Stimulated activated CD4-positive, alpha-beta T cell treated with anti-CD3 and anti-CD28 coated beads, TNF-alpha, amount 100 ng/mL, for 1 hour (primary cell): Measurements from ENCODE around the gene GJA9.

Experiments used
- DNase-seq, 3 donors: peaks; one replicate each; pipeline ENCODE4 v3.0.0-alpha.2; 2020; ENCODE audit warnings: low read depth in 3 of 3, low spot score in 1 of 3

GJA9 gene

DNA sequence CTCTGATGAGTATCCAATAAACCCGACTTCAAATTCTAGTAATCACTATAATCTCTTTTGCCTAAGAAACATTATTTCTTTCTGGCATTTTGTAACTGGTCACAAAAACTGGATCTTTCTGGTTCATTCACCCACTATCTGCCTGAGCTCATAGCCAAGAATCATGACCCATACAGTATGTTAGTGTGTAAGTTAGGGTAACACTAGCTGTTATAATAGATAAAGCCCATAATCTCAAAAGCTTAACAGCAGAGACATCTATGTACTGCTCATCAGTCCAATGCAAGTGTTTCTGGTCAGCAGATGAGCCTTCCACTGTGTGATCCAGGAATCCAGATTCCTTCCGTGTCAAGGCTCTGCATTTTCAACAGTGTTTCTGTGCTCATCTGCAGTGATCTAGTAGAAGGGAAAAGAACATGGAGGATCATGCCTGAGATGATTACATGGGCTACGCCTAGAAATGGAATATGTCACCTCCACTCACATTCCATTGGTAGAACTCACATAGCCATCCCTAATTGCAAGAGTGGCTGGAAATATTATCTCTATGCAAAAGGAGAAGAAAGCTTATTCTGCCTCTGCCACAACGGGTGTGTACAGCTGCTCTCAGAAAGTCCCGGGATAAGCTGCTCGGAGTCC is 49.5 kb downstream of the GJA9 start:
- DNase-seq: no peak

- no peak for DNase-seq
These were observed 52.0 kb downstream of the GJA9 start for GRCh38 chr1:38829368-38829767.

DNA sequence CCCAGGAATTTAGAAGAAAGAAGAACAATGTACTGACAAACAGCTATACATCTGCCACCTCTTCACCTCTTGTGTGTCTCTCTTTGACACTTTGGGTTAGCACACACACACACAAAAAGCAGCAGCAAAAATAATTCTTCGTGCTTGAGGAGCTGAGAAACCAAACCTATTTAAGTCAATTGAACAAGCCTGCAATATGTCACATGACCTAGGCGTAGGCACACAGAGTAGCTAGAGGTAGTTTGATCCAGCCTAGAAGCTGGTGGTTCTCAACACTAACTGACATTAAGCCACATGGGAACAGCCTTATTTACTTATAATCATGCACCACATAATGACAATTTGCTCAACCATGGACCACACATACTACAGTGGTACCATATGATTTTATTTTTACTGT is 54.1 kb downstream of the GJA9 start:
- DNase-seq: no peak

DNA sequence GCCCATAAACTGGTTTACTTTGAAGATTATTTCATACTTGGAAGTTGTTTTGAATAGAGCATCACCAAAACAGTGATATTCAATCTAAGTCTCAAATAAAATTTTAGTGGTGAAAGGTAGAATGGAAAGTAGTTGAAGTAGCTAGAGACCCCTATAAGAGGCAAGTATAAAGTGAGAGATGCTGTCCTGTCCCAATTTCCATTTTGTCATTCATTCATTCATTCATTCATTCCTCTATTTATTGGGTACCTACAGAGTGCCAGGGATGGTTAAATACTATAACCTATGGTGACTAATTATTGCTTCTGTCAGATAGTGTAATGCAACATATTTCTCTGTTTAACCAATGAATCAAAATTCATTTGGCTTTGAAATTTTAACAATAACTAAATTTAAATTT is 54.5 kb downstream of the GJA9 start:
- no peak for DNase-seq

DNA sequence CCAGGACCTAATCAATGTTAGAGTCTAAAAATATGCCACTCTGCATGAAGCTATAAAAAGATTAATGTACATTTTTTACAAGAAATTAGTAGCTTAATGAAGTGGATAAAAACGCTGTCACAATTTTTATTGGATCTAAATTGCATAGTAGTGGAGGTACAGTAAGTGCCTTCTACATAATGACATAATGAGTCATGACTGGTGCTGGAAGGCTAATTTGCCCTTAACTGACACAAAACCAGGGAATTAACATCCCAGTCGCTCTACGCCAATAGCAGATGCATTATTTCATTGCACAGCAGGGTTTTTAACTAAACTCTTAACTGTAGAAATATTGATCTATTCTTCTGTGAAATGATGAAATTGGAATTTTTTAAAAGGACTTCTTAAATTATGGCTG is 55.1 kb downstream of the GJA9 start:
- DNase-seq: no peak
